HepG2 (cell line): ENCODE measurements around the gene ANKUB1. TPM values are rescaled to one million over a fixed set of nuclear protein-coding genes. Genes with fewer than 3 reads are reported as not detected.
A peak's percentile ranks its signal among the peaks of the same experiment; 100 is the strongest.

Experiments
- ATAC-seq: fragments of 200-7000 bp; cut with Tn5 transposase; 3 replicates; pipeline ENCODE4 v1.9.1; 2020; ENCODE audit warnings: mild to moderate bottlenecking, moderate library complexity
- BruUV-seq: library from RNA; stranded (reverse); fragments of 400-500 nt; replicated peaks from 2 replicates; lab custom pipeline; 2021; lab: Mats Ljungman, UMichigan
- CTCF ChIA-PET: fragments of 300-600 bp; formaldehyde crosslinking; extraction: SDS; loops from one replicate; lab custom pipeline; 2021; ENCODE audit warnings: low total read pairs, inconsistent platforms, low intra/inter-chr PET ratio; lab: Yijun Ruan, JAX
- POLR2A ChIA-PET: fragments of 350-600 bp; sonication (Branson Sonifier 250); formaldehyde crosslinking; loops from one replicate; lab custom pipeline; 2020; ENCODE audit warnings: antibody characterized with exemption, inconsistent platforms; lab: Yijun Ruan, JAX
- DNase-seq: peaks from one replicate; pipeline ENCODE4 v3.0.0-alpha.2; 2015; ENCODE audit warnings: low spot score
- FAIRE-seq: peaks from 3 replicates; lab custom pipeline; 2011; peaks lifted over from hg19 to GRCh38; lab: Jason Lieb, UNC
- H2AFZ ChIP-seq: one replicate; pipeline ENCODE4 v1.6.1; 2011; ENCODE audit warnings: low read length, inconsistent platforms
- H3K27ac ChIP-seq: fragments of 300-600 bp; 3 replicates; pipeline ENCODE4 v1.8.0; 2011; ENCODE audit warnings: mixed run types, mild to moderate bottlenecking, mixed read lengths, low read length, inconsistent platforms; ENCODE audit not compliant: insufficient read depth; ENCODE audit errors: extremely low read length
- H3K27me3 ChIP-seq, 2 experiments: fragments of 200-600 bp in 1 of 2; 2 replicates in 1 of 2; 3 replicates in 1 of 2; pipeline versions ENCODE4 v1.6.0 to v1.8.0; 2011; ENCODE audit warnings: low read length in 2 of 2, mild to moderate bottlenecking in 2 of 2, moderate library complexity in 2 of 2, inconsistent platforms in 1 of 2; ENCODE audit not compliant: insufficient read depth in 2 of 2, control insufficient read depth in 1 of 2
- H3K36me3 ChIP-seq, 2 experiments: fragments of 200-600 bp in 1 of 2; replicated peaks in 1 of 2; 2 replicates in 1 of 2; 3 replicates in 1 of 2; pipeline versions ENCODE4 v1.5.1 to v1.8.0; 2011; ENCODE audit warnings: low read length in 2 of 2, inconsistent platforms in 1 of 2; ENCODE audit not compliant: insufficient read depth in 2 of 2, control insufficient read depth in 1 of 2
- H3K4me1 ChIP-seq: 2 replicates; pipeline ENCODE4 v1.5.1; 2012; ENCODE audit warnings: low read length, inconsistent platforms; ENCODE audit not compliant: insufficient read depth
- H3K4me2 ChIP-seq: 2 replicates; pipeline ENCODE4 v1.6.0; 2011; ENCODE audit warnings: low read depth, low read length, inconsistent platforms
- H3K4me3 ChIP-seq, 3 experiments: fragments of 200-600 bp in 1 of 3; sonication (generic), shearing (Covaris generic) in 1 of 3; replicated peaks in 1 of 3; 2 replicates each; pipeline ENCODE4 v1.5.1; 2011 to 2016; ENCODE audit warnings: low read length in 3 of 3, inconsistent platforms in 2 of 3, low read depth in 2 of 3, mild to moderate bottlenecking in 2 of 3, control low read depth in 1 of 3, mixed read lengths in 1 of 3; ENCODE audit not compliant: insufficient read depth in 1 of 3
- H3K79me2 ChIP-seq: one replicate; pipeline ENCODE4 v1.6.1; 2011; ENCODE audit warnings: low read length, inconsistent platforms; ENCODE audit not compliant: insufficient read depth
- H3K9ac ChIP-seq: 2 replicates; pipeline ENCODE4 v1.6.0; 2011; ENCODE audit warnings: mild to moderate bottlenecking, low read depth, low read length, inconsistent platforms; ENCODE audit not compliant: insufficient read depth
- H3K9me3 ChIP-seq: 2 replicates; pipeline ENCODE4 v1.5.1; 2012; ENCODE audit warnings: mild to moderate bottlenecking, low read length
- H4K20me1 ChIP-seq: 2 replicates; pipeline ENCODE4 v1.6.0; 2011; ENCODE audit warnings: inconsistent platforms, mild to moderate bottlenecking, low read length, moderate library complexity; ENCODE audit not compliant: insufficient read depth
- AFF4 ChIP-seq: sonication (generic); formaldehyde crosslinking; IDR thresholded peaks from 2 replicates; pipeline ENCODE4 v1.4.0; 2020; ENCODE audit warnings: missing genetic modification reagents
- ARHGAP35 ChIP-seq: sonication (generic); formaldehyde crosslinking; IDR thresholded peaks from 2 replicates; pipeline ENCODE4 v1.9.0; 2022; ENCODE audit warnings: mild to moderate bottlenecking, inconsistent platforms, moderate library complexity, missing genetic modification reagents, borderline replicate concordance
- ARID2 ChIP-seq: sonication (generic); formaldehyde crosslinking; IDR thresholded peaks from 2 replicates; pipeline ENCODE4 v1.8.1; 2022; ENCODE audit warnings: mild to moderate bottlenecking, missing genetic modification reagents, borderline replicate concordance
- BRCA1 ChIP-seq: sonication (generic); formaldehyde crosslinking; IDR thresholded peaks from 2 replicates; pipeline ENCODE4 v1.4.0; 2020; ENCODE audit warnings: missing genetic modification reagents
- KDM1A ChIP-seq: IDR thresholded peaks from 2 replicates; pipeline ENCODE4 v1.6.1; 2016; ENCODE audit warnings: missing compliant biosample characterization
- MAF1 ChIP-seq: sonication (generic); formaldehyde crosslinking; IDR thresholded peaks from 2 replicates; pipeline ENCODE4 v1.5.0; 2020; ENCODE audit warnings: missing genetic modification reagents, borderline replicate concordance
- RNF219 ChIP-seq: sonication (generic); formaldehyde crosslinking; IDR thresholded peaks from 2 replicates; pipeline ENCODE4 v1.5.0; 2020; ENCODE audit warnings: mild to moderate bottlenecking, missing genetic modification reagents
- SATB2 ChIP-seq: sonication (generic); formaldehyde crosslinking; IDR thresholded peaks from 2 replicates; pipeline ENCODE4 v1.5.0; 2020; ENCODE audit warnings: missing genetic modification reagents
- ZNF441 ChIP-seq: sonication (generic); formaldehyde crosslinking; IDR thresholded peaks from 2 replicates; pipeline ENCODE4 v1.7.0; 2021; ENCODE audit warnings: missing genetic modification reagents, borderline replicate concordance
- ZNF605 ChIP-seq: sonication (generic); formaldehyde crosslinking; IDR thresholded peaks from 2 replicates; pipeline ENCODE4 v1.8.0; 2022; ENCODE audit warnings: mild to moderate bottlenecking, missing genetic modification reagents
- WGBS: methylation state at CpG from one replicate; pipeline ENCODE4 v1.1.6; 2017; ENCODE audit warnings: low lambda C conversion rate; 5-methylcytosine and 5-hydroxymethylcytosine counted together
- in situ Hi-C: cut with HindIII; loops from 2 replicates; pipeline ENCODE4 v1.10.0; 2017; ENCODE audit warnings: low pct_unique_long_range_greater_than_20kb; ENCODE audit not compliant: extremely low pct_ligation_motif_present
- intact Hi-C: fragments of 100-400 bp; cut with micrococcal nuclease; formaldehyde crosslinking; loops from one replicate; pipeline ENCODE4 v1.10.0; 2022; ENCODE audit not compliant: unreplicated experiment
- polyA plus RNA-seq, 8 experiments: library from polyadenylated mRNA; depleted of rRNA in 3 of 8; stranded (reverse) in 7 of 8; unstranded in 1 of 8; fragments of >200 nt; fragmentation: Illumina TruSeq in 4 of 8; extraction: Trizol in 4 of 8; gene quantifications; 2 replicates each; pipeline versions ENCODE4 v1.2.1 to v1.2.3, GENCODE V29; 2011 to 2016; ENCODE audit warnings: low read depth in 4 of 8, missing spikeins in 1 of 8, mixed read lengths in 1 of 8; ENCODE audit not compliant: insufficient read depth in 1 of 8
- total RNA-seq, 5 experiments: library from RNA; depleted of rRNA; stranded (reverse); fragments of >200 nt; fragmentation: Illumina TruSeq; extraction: Trizol; gene quantifications; 2 replicates each; pipeline ENCODE4 v1.2.3, GENCODE V29; 2016; ENCODE audit warnings: low read depth in 1 of 5
- TF ChIP-seq, protein P1 (sequence below): fragments of 450-650 bp; IDR thresholded peaks from 2 replicates; pipeline ENCODE4 v1.6.1; 2017

The ANKUB1 gene
- total and polyA plus RNA-seq, 2 of the 13 experiments (the other 11 are each of a cell fraction or from before 2014, with no cell fraction given): not detected

GRCh38 chr3:149816311-149816710 lies 24.0 kb upstream of the ANKUB1 start:
- POLR2A ChIA-PET: no interaction called here
- intact Hi-C loops: no loop called here
- no peaks in the 10 kb centered on the region for H3K9me3 ChIP-seq
- BruUV-seq: no TSS peak
- WGBS: 76% methylated on average over 3 of the region's 3 CpGs
- H2AFZ ChIP-seq: no peak overlapping the region
- no peak overlapping the region for H3K9ac ChIP-seq
- in situ Hi-C loops: no loop called here
- peaks cover 82% of the 10 kb centered on the region for H3K79me2 ChIP-seq
- no peak overlapping the region for H3K27ac ChIP-seq
- CTCF ChIA-PET: no interaction called here
- H3K27me3 ChIP-seq: no peaks in the 10 kb centered on the region; a peak in 1 of 5 replicates
- no peak overlapping the region for H3K4me3 ChIP-seq
- DNase-seq: no peak
- FAIRE-seq: no peak
- no peaks in the 10 kb centered on the region for H3K36me3 ChIP-seq
- peak overlapping the region; percentile 98 for H3K4me2 ChIP-seq
- no peak for ATAC-seq
- TF ChIP-seq ZNF441 (no peak), MAF1 (CRISPR knock-in tag) (no peak), KDM1A (CRISPR knock-in tag) (no peak), BRCA1 (CRISPR knock-in tag) (no peak), AFF4 (CRISPR knock-in tag) (no peak), RNF219 (no peak), ZNF605 (CRISPR knock-in tag) (no peak), ARID2 (CRISPR knock-in tag) (no peak), ARHGAP35 (no peak), SATB2 (no peak)
- TF ChIP-seq, protein P1, sequence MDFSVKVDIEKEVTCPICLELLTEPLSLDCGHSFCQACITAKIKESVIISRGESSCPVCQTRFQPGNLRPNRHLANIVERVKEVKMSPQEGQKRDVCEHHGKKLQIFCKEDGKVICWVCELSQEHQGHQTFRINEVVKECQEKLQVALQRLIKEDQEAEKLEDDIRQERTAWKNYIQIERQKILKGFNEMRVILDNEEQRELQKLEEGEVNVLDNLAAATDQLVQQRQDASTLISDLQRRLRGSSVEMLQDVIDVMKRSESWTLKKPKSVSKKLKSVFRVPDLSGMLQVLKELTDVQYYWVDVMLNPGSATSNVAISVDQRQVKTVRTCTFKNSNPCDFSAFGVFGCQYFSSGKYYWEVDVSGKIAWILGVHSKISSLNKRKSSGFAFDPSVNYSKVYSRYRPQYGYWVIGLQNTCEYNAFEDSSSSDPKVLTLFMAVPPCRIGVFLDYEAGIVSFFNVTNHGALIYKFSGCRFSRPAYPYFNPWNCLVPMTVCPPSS: no peak
- H3K4me1 ChIP-seq: peaks cover 52% of the 10 kb centered on the region
- H4K20me1 ChIP-seq: peaks cover 44% of the 10 kb centered on the region
